ENCODE data around the gene FES. TPM values are rescaled to one million over a fixed set of nuclear protein-coding genes. Genes with fewer than 3 reads are reported as not detected.

Gene FES
- total RNA-seq, 4 donors from 2014 or later: 3.6 to 17.9 (median 11.0) TPM

GRCh38 chr15:90942354-90943120 lies 58.2 kb downstream of the FES start:
- intact Hi-C loops (cut with DNase I; ENCODE audit: low total_unique reads): no loop called here
- no peak for TF ChIP-seq CTCF (IDR thresholded peaks at IDR 0.05)
- no peak overlapping the region for H3K4me3 ChIP-seq (ENCODE audit: low read depth, poor library complexity, severe bottlenecking)
- 83 to 87% methylated on average over 12 of the region's 12 CpGs for WGBS, 2 donors
- DNase-seq (ENCODE audit: low spot score in 2 of 2): no peak

- no peak for TF ChIP-seq POLR2A (IDR thresholded peaks at IDR 0.05)
- TF ChIP-seq CTCF (IDR thresholded peaks at IDR 0.05): no peak
- no peak overlapping the region for H3K4me3 ChIP-seq (ENCODE audit: low read depth, poor library complexity, severe bottlenecking)
- intact Hi-C loops (cut with DNase I; ENCODE audit: low total_unique reads): no loop called here
- 94% methylated on average over 7 of the region's 7 CpGs for WGBS, 2 donors
- DNase-seq (ENCODE audit: low spot score in 2 of 2): no peak
Measured at GRCh38 chr15:90945091-90945490, 60.8 kb downstream of the FES start.

Other genes with a start within 250 kb of the FES start
- gene BLM, start 167.2 kb upstream of the FES start, total RNA-seq: 1 to 10 TPM in 1 of 4 donors, under 1 TPM in 3; 0.30 to 2.0 (median 0.45) TPM
- 100 to 1,000 TPM; 114 to 163 (median 149) TPM for gene FURIN, start 15.9 kb upstream of the FES start, total RNA-seq
- gene MAN2A2, start 18.8 kb downstream of the FES start, total RNA-seq: 10 to 100 TPM; 21.8 to 43.5 (median 27.4) TPM
- gene HDDC3, start 48.0 kb downstream of the FES start, total RNA-seq: 10 to 100 TPM; 12.0 to 21.1 (median 19.4) TPM
- gene UNC45A, start 50.8 kb downstream of the FES start, total RNA-seq: 10 to 100 TPM; 56.5 to 79.1 (median 68.2) TPM
- gene RCCD1, start 70.4 kb downstream of the FES start, total RNA-seq: 10 to 100 TPM; 11.0 to 24.5 (median 14.1) TPM
- 10 to 100 TPM; 16.3 to 24.4 (median 19.5) TPM for gene PRC1, start 110.0 kb downstream of the FES start, total RNA-seq
- 10 to 100 TPM in 3 of 4 donors, 1 to 10 TPM in 1; 9.5 to 16.4 (median 12.9) TPM for gene VPS33B, start 138.1 kb downstream of the FES start, total RNA-seq
- gene SV2B, start 215.8 kb downstream of the FES start, total RNA-seq: 1 to 10 TPM in 2 of 4 donors, under 1 TPM in 2; 0.42 to 2.3 (median 0.88) TPM